SK-N-SH treated with all-trans-retinoic acid at 6 μM for 48 hours (cell line): ENCODE results near the gene FCHSD2.
A peak's percentile ranks its signal among the peaks of the same experiment; 100 is the strongest.

Experiments used
- ATAC-seq: fragments of 200-7000 bp; cut with Tn5 transposase; 3 replicates; pipeline ENCODE4 v1.9.1; 2020; ENCODE audit warnings: mild to moderate bottlenecking, moderate library complexity
- BACH2 ChIP-seq: fragments of 250-450 bp; sonication (Bioruptor Pico); IDR thresholded peaks from 2 replicates; pipeline ENCODE4 v1.9.0; 2021; ENCODE audit warnings: mild to moderate bottlenecking, borderline replicate concordance
- ESRRG ChIP-seq: fragments of 250-450 bp; sonication (Bioruptor Pico); IDR thresholded peaks from 2 replicates; pipeline ENCODE4 v1.6.1; 2021; ENCODE audit warnings: mild to moderate bottlenecking
- GLIS3 ChIP-seq: fragments of 250-450 bp; sonication (Bioruptor Pico); IDR thresholded peaks from 2 replicates; pipeline ENCODE4 v1.5.0; 2020; ENCODE audit warnings: mild to moderate bottlenecking, moderate library complexity
- ISL1 ChIP-seq: fragments of 250-450 bp; sonication (Bioruptor Pico); IDR thresholded peaks from 2 replicates; pipeline ENCODE4 v2.1.2; 2022; ENCODE audit warnings: mild to moderate bottlenecking, moderate library complexity
- OSR1 ChIP-seq: fragments of 250-450 bp; sonication (Bioruptor Pico); IDR thresholded peaks from 2 replicates; pipeline ENCODE4 v1.8.0; 2022; ENCODE audit warnings: moderate library complexity, mild to moderate bottlenecking, inconsistent platforms
- POU6F1 ChIP-seq: fragments of 250-450 bp; sonication (Bioruptor Pico); IDR thresholded peaks from 2 replicates; pipeline ENCODE4 v1.8.0; 2021; ENCODE audit warnings: low read depth, mild to moderate bottlenecking, moderate library complexity, borderline replicate concordance
- RARB ChIP-seq: fragments of 250-450 bp; sonication (Bioruptor Pico); IDR thresholded peaks from 2 replicates; pipeline ENCODE4 v1.8.0; 2021; ENCODE audit warnings: mild to moderate bottlenecking, moderate library complexity
- SNAI2 ChIP-seq: fragments of 250-450 bp; sonication (Bioruptor Pico); IDR thresholded peaks from 2 replicates; pipeline ENCODE4 v1.5.0; 2020; ENCODE audit warnings: mild to moderate bottlenecking, moderate library complexity
- TOX ChIP-seq: fragments of 250-450 bp; sonication (Bioruptor Pico); IDR thresholded peaks from 2 replicates; pipeline ENCODE4 v1.8.0; 2021; ENCODE audit warnings: mild to moderate bottlenecking, moderate library complexity, borderline replicate concordance
- ZFP30 ChIP-seq: fragments of 450-650 bp; formaldehyde crosslinking; IDR thresholded peaks from 2 replicates; pipeline ENCODE4 v1.5.0; 2022; ENCODE audit warnings: mild to moderate bottlenecking, moderate library complexity
- ZNF565 ChIP-seq: fragments of 450-650 bp; formaldehyde crosslinking; conservative IDR thresholded peaks from 2 replicates; pipeline ENCODE4 v1.5.0; 2020; ENCODE audit warnings: low read depth, mild to moderate bottlenecking, moderate library complexity
- ZNF70 ChIP-seq: fragments of 450-650 bp; formaldehyde crosslinking; IDR thresholded peaks from 2 replicates; pipeline ENCODE4 v1.5.0; 2020; ENCODE audit warnings: mild to moderate bottlenecking, moderate library complexity
- ZNF8 ChIP-seq: fragments of 450-650 bp; formaldehyde crosslinking; IDR thresholded peaks from 2 replicates; pipeline ENCODE4 v1.5.0; 2020; ENCODE audit warnings: mild to moderate bottlenecking, moderate library complexity
- TF ChIP-seq, protein P1 (sequence below): fragments of 250-450 bp; sonication (Bioruptor Pico); IDR thresholded peaks from 2 replicates; pipeline ENCODE4 v1.5.0; 2020; ENCODE audit warnings: mild to moderate bottlenecking, moderate library complexity
- TF ChIP-seq, protein P2 (sequence below): fragments of 250-450 bp; sonication (Bioruptor Pico); IDR thresholded peaks from 2 replicates; pipeline ENCODE4 v1.5.1; 2020; ENCODE audit warnings: low read depth, mild to moderate bottlenecking, moderate library complexity
- TF ChIP-seq, protein P3 (sequence below): fragments of 250-450 bp; sonication (Bioruptor Pico); IDR thresholded peaks from 2 replicates; pipeline ENCODE4 v1.8.0; 2020; ENCODE audit warnings: mild to moderate bottlenecking, moderate library complexity, borderline replicate concordance
- TF ChIP-seq, protein P4 (sequence below): fragments of 250-450 bp; sonication (Bioruptor Pico); IDR thresholded peaks from 2 replicates; pipeline ENCODE4 v1.5.1; 2021; ENCODE audit warnings: mild to moderate bottlenecking, moderate library complexity

The FCHSD2 gene

GRCh38 chr11:73184953-73185671 lies 43.0 kb upstream of the FCHSD2 start:
- TF ChIP-seq, protein P1, sequence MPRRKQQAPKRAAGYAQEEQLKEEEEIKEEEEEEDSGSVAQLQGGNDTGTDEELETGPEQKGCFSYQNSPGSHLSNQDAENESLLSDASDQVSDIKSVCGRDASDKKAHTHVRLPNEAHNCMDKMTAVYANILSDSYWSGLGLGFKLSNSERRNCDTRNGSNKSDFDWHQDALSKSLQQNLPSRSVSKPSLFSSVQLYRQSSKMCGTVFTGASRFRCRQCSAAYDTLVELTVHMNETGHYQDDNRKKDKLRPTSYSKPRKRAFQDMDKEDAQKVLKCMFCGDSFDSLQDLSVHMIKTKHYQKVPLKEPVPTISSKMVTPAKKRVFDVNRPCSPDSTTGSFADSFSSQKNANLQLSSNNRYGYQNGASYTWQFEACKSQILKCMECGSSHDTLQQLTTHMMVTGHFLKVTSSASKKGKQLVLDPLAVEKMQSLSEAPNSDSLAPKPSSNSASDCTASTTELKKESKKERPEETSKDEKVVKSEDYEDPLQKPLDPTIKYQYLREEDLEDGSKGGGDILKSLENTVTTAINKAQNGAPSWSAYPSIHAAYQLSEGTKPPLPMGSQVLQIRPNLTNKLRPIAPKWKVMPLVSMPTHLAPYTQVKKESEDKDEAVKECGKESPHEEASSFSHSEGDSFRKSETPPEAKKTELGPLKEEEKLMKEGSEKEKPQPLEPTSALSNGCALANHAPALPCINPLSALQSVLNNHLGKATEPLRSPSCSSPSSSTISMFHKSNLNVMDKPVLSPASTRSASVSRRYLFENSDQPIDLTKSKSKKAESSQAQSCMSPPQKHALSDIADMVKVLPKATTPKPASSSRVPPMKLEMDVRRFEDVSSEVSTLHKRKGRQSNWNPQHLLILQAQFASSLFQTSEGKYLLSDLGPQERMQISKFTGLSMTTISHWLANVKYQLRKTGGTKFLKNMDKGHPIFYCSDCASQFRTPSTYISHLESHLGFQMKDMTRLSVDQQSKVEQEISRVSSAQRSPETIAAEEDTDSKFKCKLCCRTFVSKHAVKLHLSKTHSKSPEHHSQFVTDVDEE (CRISPR knock-in tag), result no peak
- no peak for TF ChIP-seq ZNF565 (CRISPR knock-in tag)
- TF ChIP-seq TOX (CRISPR knock-in tag), result no peak
- no peak for TF ChIP-seq ISL1 (CRISPR knock-in tag)
- TF ChIP-seq ZNF8 (CRISPR knock-in tag), result no peak
- TF ChIP-seq POU6F1 (CRISPR knock-in tag), result no peak
- ATAC-seq, result peak; percentile 95

- TF ChIP-seq SNAI2 (CRISPR knock-in tag) (no peak), RARB (CRISPR knock-in tag) (no peak), ZNF565 (CRISPR knock-in tag) (no peak), ISL1 (CRISPR knock-in tag) (no peak), BACH2 (CRISPR knock-in tag) (no peak), ESRRG (no peak), POU6F1 (CRISPR knock-in tag) (no peak), ZNF70 (CRISPR knock-in tag) (no peak), OSR1 (CRISPR knock-in tag) (no peak), GLIS3 (CRISPR knock-in tag) (no peak), ZFP30 (CRISPR knock-in tag) (no peak)
- TF ChIP-seq, protein P2, sequence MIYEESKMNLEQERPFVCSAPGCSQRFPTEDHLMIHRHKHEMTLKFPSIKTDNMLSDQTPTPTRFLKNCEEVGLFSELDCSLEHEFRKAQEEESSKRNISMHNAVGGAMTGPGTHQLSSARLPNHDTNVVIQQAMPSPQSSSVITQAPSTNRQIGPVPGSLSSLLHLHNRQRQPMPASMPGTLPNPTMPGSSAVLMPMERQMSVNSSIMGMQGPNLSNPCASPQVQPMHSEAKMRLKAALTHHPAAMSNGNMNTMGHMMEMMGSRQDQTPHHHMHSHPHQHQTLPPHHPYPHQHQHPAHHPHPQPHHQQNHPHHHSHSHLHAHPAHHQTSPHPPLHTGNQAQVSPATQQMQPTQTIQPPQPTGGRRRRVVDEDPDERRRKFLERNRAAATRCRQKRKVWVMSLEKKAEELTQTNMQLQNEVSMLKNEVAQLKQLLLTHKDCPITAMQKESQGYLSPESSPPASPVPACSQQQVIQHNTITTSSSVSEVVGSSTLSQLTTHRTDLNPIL, result no peak
- TF ChIP-seq, protein P3, sequence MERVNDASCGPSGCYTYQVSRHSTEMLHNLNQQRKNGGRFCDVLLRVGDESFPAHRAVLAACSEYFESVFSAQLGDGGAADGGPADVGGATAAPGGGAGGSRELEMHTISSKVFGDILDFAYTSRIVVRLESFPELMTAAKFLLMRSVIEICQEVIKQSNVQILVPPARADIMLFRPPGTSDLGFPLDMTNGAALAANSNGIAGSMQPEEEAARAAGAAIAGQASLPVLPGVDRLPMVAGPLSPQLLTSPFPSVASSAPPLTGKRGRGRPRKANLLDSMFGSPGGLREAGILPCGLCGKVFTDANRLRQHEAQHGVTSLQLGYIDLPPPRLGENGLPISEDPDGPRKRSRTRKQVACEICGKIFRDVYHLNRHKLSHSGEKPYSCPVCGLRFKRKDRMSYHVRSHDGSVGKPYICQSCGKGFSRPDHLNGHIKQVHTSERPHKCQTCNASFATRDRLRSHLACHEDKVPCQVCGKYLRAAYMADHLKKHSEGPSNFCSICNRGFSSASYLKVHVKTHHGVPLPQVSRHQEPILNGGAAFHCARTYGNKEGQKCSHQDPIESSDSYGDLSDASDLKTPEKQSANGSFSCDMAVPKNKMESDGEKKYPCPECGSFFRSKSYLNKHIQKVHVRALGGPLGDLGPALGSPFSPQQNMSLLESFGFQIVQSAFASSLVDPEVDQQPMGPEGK, result no peak
- TF ChIP-seq, protein P4, sequence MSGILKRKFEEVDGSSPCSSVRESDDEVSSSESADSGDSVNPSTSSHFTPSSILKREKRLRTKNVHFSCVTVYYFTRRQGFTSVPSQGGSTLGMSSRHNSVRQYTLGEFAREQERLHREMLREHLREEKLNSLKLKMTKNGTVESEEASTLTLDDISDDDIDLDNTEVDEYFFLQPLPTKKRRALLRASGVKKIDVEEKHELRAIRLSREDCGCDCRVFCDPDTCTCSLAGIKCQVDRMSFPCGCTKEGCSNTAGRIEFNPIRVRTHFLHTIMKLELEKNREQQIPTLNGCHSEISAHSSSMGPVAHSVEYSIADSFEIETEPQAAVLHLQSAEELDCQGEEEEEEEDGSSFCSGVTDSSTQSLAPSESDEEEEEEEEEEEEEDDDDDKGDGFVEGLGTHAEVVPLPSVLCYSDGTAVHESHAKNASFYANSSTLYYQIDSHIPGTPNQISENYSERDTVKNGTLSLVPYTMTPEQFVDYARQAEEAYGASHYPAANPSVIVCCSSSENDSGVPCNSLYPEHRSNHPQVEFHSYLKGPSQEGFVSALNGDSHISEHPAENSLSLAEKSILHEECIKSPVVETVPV (CRISPR knock-in tag), result no peak
- TF ChIP-seq, protein P1 (CRISPR knock-in tag), result no peak
- ATAC-seq, result no peak
These were observed 40.8 kb upstream of the FCHSD2 start for GRCh38 chr11:73182824-73183321.
